H9 (cell line): ENCODE measurements around the gene ADA. TPM values are rescaled to one million over a fixed set of nuclear protein-coding genes. Genes with fewer than 3 reads are reported as not detected.

Experiments
- DNase-seq: peaks from one replicate; pipeline ENCODE4 v3.0.0-alpha.2; 2017
- H2AFZ ChIP-seq: one replicate; pipeline ENCODE4 v1.6.1; 2013; ENCODE audit warnings: mild to moderate bottlenecking, low read length, control low read depth, moderate library complexity
- H2AK5ac ChIP-seq: 2 replicates; pipeline ENCODE4 v1.6.1; 2013; ENCODE audit warnings: low read length, control low read depth, mixed read lengths; ENCODE audit not compliant: insufficient read length
- H2BK120ac ChIP-seq: one replicate; pipeline ENCODE4 v1.6.1; 2013; ENCODE audit warnings: low read depth, mild to moderate bottlenecking, low read length, control low read depth, inconsistent platforms; ENCODE audit not compliant: poor library complexity, severe bottlenecking
- H2BK12ac ChIP-seq: 2 replicates; pipeline ENCODE4 v1.6.1; 2013; ENCODE audit warnings: low read length, control low read depth, mixed read lengths, low read depth; ENCODE audit not compliant: insufficient read length
- H2BK15ac ChIP-seq: 2 replicates; pipeline ENCODE4 v1.6.1; 2013; ENCODE audit warnings: low read depth, low read length, control low read depth
- H2BK20ac ChIP-seq: one replicate; pipeline ENCODE4 v1.6.1; 2013; ENCODE audit warnings: low read depth, mild to moderate bottlenecking, low read length, control low read depth, inconsistent platforms; ENCODE audit not compliant: poor library complexity, severe bottlenecking
- H2BK5ac ChIP-seq: 2 replicates; pipeline ENCODE4 v1.6.1; 2013; ENCODE audit warnings: low read length, control low read depth, mixed read lengths; ENCODE audit not compliant: insufficient read length
- H3K14ac ChIP-seq: 2 replicates; pipeline ENCODE4 v1.6.1; 2013; ENCODE audit warnings: low read length, control low read depth; ENCODE audit not compliant: insufficient read depth
- H3K18ac ChIP-seq: 2 replicates; pipeline ENCODE4 v1.6.1; 2013; ENCODE audit warnings: low read depth, mild to moderate bottlenecking, mixed read lengths, low read length, control low read depth; ENCODE audit not compliant: insufficient read length
- H3K23ac ChIP-seq: 2 replicates; pipeline ENCODE4 v1.6.1; 2013; ENCODE audit warnings: low read length, control low read depth, mixed read lengths, low read depth; ENCODE audit not compliant: insufficient read length
- H3K23me2 ChIP-seq: 2 replicates; pipeline ENCODE4 v1.6.1; 2013; ENCODE audit warnings: low read depth, mild to moderate bottlenecking, mixed read lengths, low read length, control low read depth; ENCODE audit not compliant: insufficient read length, poor library complexity, severe bottlenecking
- H3K27ac ChIP-seq: 2 replicates; pipeline ENCODE4 v1.5.1; 2013; ENCODE audit warnings: low read length, control low read depth, mixed read lengths, low read depth; ENCODE audit not compliant: insufficient read length
- H3K27me3 ChIP-seq: 2 replicates; pipeline ENCODE4 v1.6.1; 2013; ENCODE audit warnings: low read length, control low read depth, inconsistent platforms; ENCODE audit not compliant: insufficient read depth
- H3K4ac ChIP-seq: 2 replicates; pipeline ENCODE4 v1.6.1; 2013; ENCODE audit warnings: low read depth, mild to moderate bottlenecking, control low read depth, inconsistent platforms, low read length, moderate library complexity
- H3K4me1 ChIP-seq: 2 replicates; pipeline ENCODE4 v1.6.1; 2013; ENCODE audit warnings: low read length, control low read depth, inconsistent platforms; ENCODE audit not compliant: insufficient read depth
- H3K4me2 ChIP-seq: 2 replicates; pipeline ENCODE4 v1.6.1; 2013; ENCODE audit warnings: low read length, control low read depth, mixed read lengths; ENCODE audit not compliant: insufficient read length, insufficient read depth
- H3K56ac ChIP-seq: 2 replicates; pipeline ENCODE4 v1.6.1; 2013; ENCODE audit warnings: low read depth, mild to moderate bottlenecking, mixed read lengths, low read length, control low read depth; ENCODE audit not compliant: insufficient read length
- H3K79me1 ChIP-seq: 2 replicates; pipeline ENCODE4 v1.6.1; 2013; ENCODE audit warnings: low read depth, mild to moderate bottlenecking, moderate library complexity, low read length, control low read depth, inconsistent platforms; ENCODE audit not compliant: insufficient read depth, poor library complexity, severe bottlenecking
- H3K79me2 ChIP-seq: 2 replicates; pipeline ENCODE4 v1.6.1; 2013; ENCODE audit warnings: low read length, control low read depth, inconsistent platforms; ENCODE audit not compliant: insufficient read depth
- H3K9ac ChIP-seq: 2 replicates; pipeline ENCODE4 v1.6.1; 2013; ENCODE audit warnings: low read length, control low read depth, mixed read lengths; ENCODE audit not compliant: insufficient read length; ENCODE audit errors: extremely low read depth
- H3K9me3 ChIP-seq: one replicate; pipeline ENCODE4 v1.6.1; 2013; ENCODE audit warnings: low read depth, low read length, inconsistent platforms; ENCODE audit not compliant: control insufficient read depth
- H3T11ph ChIP-seq: one replicate; pipeline ENCODE4 v1.6.1; 2013; ENCODE audit warnings: mild to moderate bottlenecking, low read length, control low read depth, inconsistent platforms
- H4K20me1 ChIP-seq: one replicate; pipeline ENCODE4 v1.6.1; 2013; ENCODE audit not compliant: control insufficient read depth, insufficient read length, insufficient read depth
- H4K5ac ChIP-seq: 2 replicates; pipeline ENCODE4 v1.6.1; 2013; ENCODE audit warnings: low read depth, mild to moderate bottlenecking, mixed read lengths, low read length, control low read depth; ENCODE audit not compliant: insufficient read length
- H4K8ac ChIP-seq: replicated peaks from 2 replicates; pipeline ENCODE4 v1.6.1; 2013; ENCODE audit warnings: low read length, control low read depth, mixed read lengths, low read depth; ENCODE audit not compliant: insufficient read length
- H4K91ac ChIP-seq: 2 replicates; pipeline ENCODE4 v1.6.1; 2013; ENCODE audit warnings: low read depth, mild to moderate bottlenecking, moderate library complexity, mixed read lengths, low read length, control low read depth; ENCODE audit not compliant: insufficient read length
- H3K27ac Mint-ChIP-seq, 3 experiments: 2 replicates in 2 of 3; 3 replicates in 1 of 3; pipeline ENCODE4 v1.8.0; 2020 to 2021; ENCODE audit warnings: mixed read lengths in 3 of 3, mild to moderate bottlenecking in 1 of 3, moderate library complexity in 1 of 3
- H3K27me3 Mint-ChIP-seq: 2 replicates; pipeline ENCODE4 v1.8.0; 2021; ENCODE audit warnings: low read depth, mild to moderate bottlenecking, moderate library complexity, mixed read lengths
- H3K36me3 Mint-ChIP-seq, 3 experiments: 2 replicates in 2 of 3; 3 replicates in 1 of 3; pipeline ENCODE4 v1.8.0; 2020 to 2021; ENCODE audit warnings: low read depth in 3 of 3, mixed read lengths in 3 of 3; ENCODE audit not compliant: insufficient read depth in 1 of 3
- H3K4me1 Mint-ChIP-seq, 2 experiments: 2 replicates each; pipeline ENCODE4 v1.8.0; 2020; ENCODE audit warnings: mixed read lengths in 2 of 2
- H3K4me3 Mint-ChIP-seq, 2 experiments: 2 replicates in 1 of 2; 3 replicates in 1 of 2; pipeline ENCODE4 v1.8.0; 2020 to 2021; ENCODE audit warnings: mild to moderate bottlenecking in 2 of 2, mixed read lengths in 2 of 2, moderate library complexity in 1 of 2
- H3K9me3 Mint-ChIP-seq, 2 experiments: 2 replicates in 1 of 2; 3 replicates in 1 of 2; pipeline ENCODE4 v1.8.0; 2020; ENCODE audit warnings: mild to moderate bottlenecking in 2 of 2, mixed read lengths in 2 of 2, moderate library complexity in 1 of 2
- CTCF ChIP-seq: fragments of 200-600 bp; sonication (generic); conservative IDR thresholded peaks from 3 replicates; pipeline ENCODE4 v1.8.0; 2021; ENCODE audit warnings: antibody characterized with exemption, mild to moderate bottlenecking
- WGBS: extraction: QIAGEN DNeasy Blood & Tissue Kit; methylation state at CpG from one replicate; pipeline ENCODE4 v1.1.7; 2013; ENCODE audit warnings: missing lambda C conversion rate, low lambda C conversion rate, mixed read lengths; ENCODE audit not compliant: insufficient read length; ENCODE audit errors: extremely low coverage; 5-methylcytosine and 5-hydroxymethylcytosine counted together
- total RNA-seq: library from RNA; stranded (reverse); gene quantifications from 2 replicates; pipeline ENCODE4 v1.2.1, GENCODE V29; 2021

Gene ADA
- total RNA-seq, 1 experiment from 2014 or later, result 22.0 TPM

- no peaks in the 10 kb centered on the region; the same call in 1 of the 2 replicates for H3K4me1 ChIP-seq
- H3K56ac ChIP-seq, result no peak overlapping the region
- H3K79me1 ChIP-seq, result no peaks in the 10 kb centered on the region
- no peak for DNase-seq
- Mint-ChIP-seq H3K4me3 (no peak overlapping the region), H3K27ac (no peak overlapping the region), H3K27me3 (peaks cover 72% of the 10 kb centered on the region), H3K4me1 (peaks cover 34 to 39% of the 10 kb centered on the region in 2 experiments), H3K9me3 (no peaks in the 10 kb centered on the region; a peak in 1 of 5 replicates), H3K36me3 (peaks cover 34 to 63% (median 54%) of the 10 kb centered on the region in 3 experiments)
- H2BK15ac ChIP-seq, result no peak overlapping the region
- H3K79me2 ChIP-seq, result no peaks in the 10 kb centered on the region
- no peak overlapping the region for H2BK5ac ChIP-seq
- no peak overlapping the region for H2BK120ac ChIP-seq
- H3K27me3 ChIP-seq, result peaks cover 6% of the 10 kb centered on the region; the same call in 1 of the 2 replicates
- H3K14ac ChIP-seq, result no peak overlapping the region
- H3K4me2 ChIP-seq, result no peak overlapping the region
- H2BK12ac ChIP-seq, result no peak overlapping the region
- H3K9ac ChIP-seq, result no peak overlapping the region
- H3K9me3 ChIP-seq, result no peaks in the 10 kb centered on the region
- H4K91ac ChIP-seq, result no peak overlapping the region
- H4K20me1 ChIP-seq, result no peaks in the 10 kb centered on the region
- H2AFZ ChIP-seq, result no peak overlapping the region
- H2AK5ac ChIP-seq, result no peak overlapping the region
- no peak overlapping the region for H3K18ac ChIP-seq
- H2BK20ac ChIP-seq, result no peak overlapping the region
- H3K27ac ChIP-seq, result no peak overlapping the region
- no peak overlapping the region for H4K5ac ChIP-seq
- WGBS, result no CpG with 5 or more reads among the region's 5 CpGs
- H3T11ph ChIP-seq, result no peak overlapping the region
- no peak for TF ChIP-seq CTCF
- H3K23me2 ChIP-seq, result no peaks in the 10 kb centered on the region
- H3K4ac ChIP-seq, result no peak overlapping the region
- no peak overlapping the region for H4K8ac ChIP-seq
- H3K23ac ChIP-seq, result no peak overlapping the region
Observed at GRCh38 chr20:44620030-44620429, 31.5 kb downstream of the ADA start.
